Prostate gland (tissue), 2 donors: ENCODE measurements around the gene ZNF432. TPM values are rescaled to one million over a fixed set of nuclear protein-coding genes. Genes with fewer than 3 reads are reported as not detected.
"Not testable (repeated sequence)": the region's sequence is repeated elsewhere in the genome, so short reads cannot be mapped to it uniquely, and the experiment has no call there.

Experiments
- DNase-seq: peaks from one replicate; pipeline ENCODE4 v3.0.0-alpha.2; 2019; ENCODE audit warnings: low spot score
- H3K27ac ChIP-seq, 2 donors: fragments of 200-600 bp; sonication (generic); 2 replicates each; pipeline ENCODE4 v1.5.1; 2017 to 2019
- H3K27me3 ChIP-seq: fragments of 200-600 bp; sonication (generic); replicated peaks from 2 replicates; pipeline ENCODE4 v1.5.1; 2019; ENCODE audit not compliant: insufficient read depth
- H3K36me3 ChIP-seq, 2 donors: fragments of 200-600 bp; sonication (generic); 1 replicate in 1 of 2; 2 replicates in 1 of 2; pipeline versions ENCODE4 v1.5.1 to v1.8.1; 2017 to 2019
- H3K4me1 ChIP-seq: fragments of 200-600 bp; sonication (generic); replicated peaks from 2 replicates; pipeline ENCODE4 v1.5.1; 2019
- H3K4me3 ChIP-seq, 2 donors: fragments of 200-600 bp; sonication (generic); 2 replicates each; pipeline ENCODE4 v1.5.1; 2017 to 2019
- H3K9me3 ChIP-seq: fragments of 200-600 bp; sonication (generic); 2 replicates; pipeline ENCODE4 v1.5.1; 2017
- POLR2A ChIP-seq: fragments of 450-650 bp; IDR thresholded peaks from one replicate; pipeline ENCODE4 v1.6.1; 2016; ENCODE audit warnings: antibody characterized with exemption, mild to moderate bottlenecking
- POLR2AphosphoS5 ChIP-seq: sonication (generic); formaldehyde crosslinking; IDR thresholded peaks from one replicate; pipeline ENCODE4 v1.6.1; 2017; ENCODE audit warnings: antibody characterized with exemption
- WGBS: methylation state at CpG from one replicate; pipeline ENCODE4 v1.1.5; 2018; 5-methylcytosine and 5-hydroxymethylcytosine counted together
- intact Hi-C: fragments of 100-400 bp; cut with DNase I; formaldehyde crosslinking; loops from one replicate; pipeline ENCODE4 v1.14.2; 2022
- total RNA-seq, 2 donors: library from RNA; depleted of rRNA; stranded (reverse); fragments of >200 nt; gene quantifications; one replicate each; pipeline ENCODE4 v1.1.0, GENCODE V29; 2016
- TF ChIP-seq, protein P1 (sequence below), 4 experiments: fragments of 200-600 bp in 2 of 4; fragments of 450-650 bp in 2 of 4; sonication (generic) in 2 of 4; IDR thresholded peaks; 1 replicate in 3 of 4; 2 replicates in 1 of 4; pipeline ENCODE4 v1.5.1; 2016 to 2019; ENCODE audit warnings: antibody characterized with exemption in 4 of 4, mild to moderate bottlenecking in 2 of 4, moderate library complexity in 2 of 4

The ZNF432 gene
- total RNA-seq: 10 to 100 TPM in 1 of 2 donors, 1 to 10 TPM in 1; 9.3 to 38.6 TPM

DNA sequence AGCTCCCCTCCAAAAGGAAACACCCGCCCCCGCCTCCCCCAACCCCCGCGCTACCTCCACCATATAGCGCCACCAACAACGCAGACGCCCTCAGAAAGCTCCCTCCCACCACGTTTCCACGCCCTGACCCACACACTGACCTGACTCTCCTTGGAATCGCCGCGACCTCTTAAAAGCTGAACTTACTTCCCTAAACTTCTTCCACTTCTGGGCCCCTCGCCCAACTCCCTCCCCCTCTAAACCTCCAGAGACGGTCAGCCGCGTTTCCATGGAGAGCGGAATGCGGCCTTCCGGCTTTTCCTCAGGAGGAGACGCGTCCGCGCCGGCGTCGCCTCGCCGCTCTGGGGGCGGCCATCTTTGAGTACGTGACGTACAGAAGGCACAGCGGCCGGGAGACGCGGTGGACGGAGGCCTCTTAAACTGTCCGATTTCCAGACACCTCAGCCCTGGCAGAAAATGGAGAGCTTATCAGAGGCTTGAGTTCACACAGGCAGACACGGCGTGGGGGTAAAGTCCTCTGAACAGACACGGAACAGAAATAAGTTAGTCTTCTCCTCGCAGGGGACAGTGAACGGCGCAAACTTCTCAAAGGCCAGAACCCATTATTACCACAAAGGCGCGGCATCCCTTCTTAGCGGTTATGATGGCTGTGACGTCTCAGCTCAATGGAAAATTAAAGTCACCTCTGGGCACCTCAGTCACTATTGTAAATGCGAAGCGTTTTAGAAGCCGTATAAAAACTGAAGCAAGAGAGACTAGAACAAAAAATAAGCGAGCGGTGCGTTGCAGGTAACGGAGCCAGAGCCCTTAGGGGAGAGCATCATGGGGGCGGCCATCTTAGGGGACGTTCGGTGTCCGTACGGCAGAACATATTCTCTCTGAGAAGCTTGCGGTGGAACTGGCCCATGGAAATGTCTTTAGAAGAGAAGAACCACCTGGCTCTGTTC lies at the start of gene ZNF432:
Gene ZNF432, minus strand, starts transcription at position 284 of the 947 bp plus-strand sequence. CDS start 1,970 bp downstream, outside the sequence.
- no peaks in the 10 kb centered on the region for H3K9me3 ChIP-seq
- TF ChIP-seq POLR2A (no peak), POLR2AphosphoS5 (peak; percentile 89)
- TF ChIP-seq, protein P1, sequence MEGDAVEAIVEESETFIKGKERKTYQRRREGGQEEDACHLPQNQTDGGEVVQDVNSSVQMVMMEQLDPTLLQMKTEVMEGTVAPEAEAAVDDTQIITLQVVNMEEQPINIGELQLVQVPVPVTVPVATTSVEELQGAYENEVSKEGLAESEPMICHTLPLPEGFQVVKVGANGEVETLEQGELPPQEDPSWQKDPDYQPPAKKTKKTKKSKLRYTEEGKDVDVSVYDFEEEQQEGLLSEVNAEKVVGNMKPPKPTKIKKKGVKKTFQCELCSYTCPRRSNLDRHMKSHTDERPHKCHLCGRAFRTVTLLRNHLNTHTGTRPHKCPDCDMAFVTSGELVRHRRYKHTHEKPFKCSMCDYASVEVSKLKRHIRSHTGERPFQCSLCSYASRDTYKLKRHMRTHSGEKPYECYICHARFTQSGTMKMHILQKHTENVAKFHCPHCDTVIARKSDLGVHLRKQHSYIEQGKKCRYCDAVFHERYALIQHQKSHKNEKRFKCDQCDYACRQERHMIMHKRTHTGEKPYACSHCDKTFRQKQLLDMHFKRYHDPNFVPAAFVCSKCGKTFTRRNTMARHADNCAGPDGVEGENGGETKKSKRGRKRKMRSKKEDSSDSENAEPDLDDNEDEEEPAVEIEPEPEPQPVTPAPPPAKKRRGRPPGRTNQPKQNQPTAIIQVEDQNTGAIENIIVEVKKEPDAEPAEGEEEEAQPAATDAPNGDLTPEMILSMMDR (IDR thresholded peaks at IDR 0.05): no peak
- DNase-seq: peak; percentile 83

DNA sequence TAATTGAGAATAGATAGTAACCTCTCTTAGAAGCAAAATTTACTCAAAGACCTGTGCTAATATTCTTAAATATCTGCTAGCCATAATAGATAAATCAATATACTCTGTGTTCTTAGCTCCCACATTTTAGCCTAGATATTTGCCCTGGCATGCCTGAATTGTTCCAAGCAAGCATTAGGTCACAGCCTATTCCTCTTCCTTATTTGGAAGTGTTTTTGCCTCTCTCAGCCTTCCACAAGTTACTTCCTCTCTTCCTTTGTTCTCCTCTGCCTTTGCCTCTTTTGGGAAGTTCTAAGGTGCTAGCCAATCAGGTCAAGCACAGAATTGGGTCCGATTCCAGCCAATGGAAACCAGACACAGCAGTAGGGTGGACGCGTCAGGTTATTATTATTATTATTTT lies 47.8 kb upstream of the ZNF432 start:
- intact Hi-C loops: loop anchor here (5.0 kb wide), 1 partner anchor 41 kb away; the partner anchor contains the start of gene ZNF616
- H3K9me3 ChIP-seq, H3K4me3 ChIP-seq, DNase-seq, H3K4me1 ChIP-seq, H3K27me3 ChIP-seq, H3K36me3 ChIP-seq: not testable (repeated sequence)
- WGBS: 84% methylated on average over 3 of the region's 3 CpGs
- peak overlapping the region; percentile 66 to 72 for H3K27ac ChIP-seq

More for the DNA sequence above, at the start of gene ZNF432:
- 1% methylated on average over 60 of the region's 60 CpGs for WGBS
- Histone ChIP-seq H3K4me3 (peak within 1 kb of the TSS; percentile 57 to 61), H3K27ac (peak within 1 kb of the TSS; percentile 91 to 93), H3K27me3 (no peaks in the 10 kb centered on the region), H3K4me1 (no peaks in the 10 kb centered on the region), H3K36me3 (no peaks in the 10 kb centered on the region)
- intact Hi-C loops: loop anchor here (2.0 to 5.0 kb wide), 2 partner anchors 20 to 42 kb away; partner anchors contain the start of genes ZNF614 and ZNF615

DNA sequence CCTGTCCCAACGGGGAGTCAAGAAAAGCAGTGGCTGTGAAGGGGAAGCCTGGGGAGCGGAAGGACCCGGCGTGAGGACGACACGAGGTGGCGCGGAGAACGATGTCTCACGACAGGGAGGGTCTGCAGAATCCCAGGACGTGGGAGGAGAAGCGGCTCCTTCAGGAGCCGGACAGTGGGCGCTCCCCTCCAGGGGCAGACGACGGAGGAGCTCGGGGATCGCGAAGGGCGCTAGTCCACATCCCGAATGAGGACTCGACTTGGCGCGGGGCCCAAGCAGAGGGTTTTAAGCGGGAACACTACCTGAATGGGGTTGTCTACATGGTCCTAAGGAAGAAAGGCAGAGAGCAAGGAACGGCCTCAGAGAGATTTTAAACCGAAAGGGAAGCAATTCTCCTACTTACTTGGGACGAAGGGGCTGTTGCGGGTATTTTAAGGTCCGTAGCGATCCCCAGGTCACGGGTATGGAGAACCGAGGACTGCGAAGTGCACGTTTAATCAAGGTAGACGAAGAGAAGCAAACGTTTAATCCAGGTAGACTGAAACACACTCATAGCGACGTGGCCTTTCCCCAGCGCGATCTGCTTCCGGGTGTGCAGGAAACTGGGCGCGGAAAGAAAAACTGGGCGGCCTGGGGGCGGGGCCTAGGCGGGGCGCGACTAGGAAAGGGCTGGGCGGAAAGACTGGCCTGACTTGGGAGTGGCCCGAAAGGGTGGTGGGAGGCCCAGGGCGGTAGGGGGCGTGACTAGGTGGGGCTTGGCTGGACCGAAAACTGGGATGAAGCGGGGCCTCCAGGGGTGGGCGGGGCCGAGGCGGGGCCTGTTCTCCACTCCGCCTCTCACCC lies 46.8 kb upstream of the ZNF432 start, which contains the start of gene ZNF841:
Gene ZNF841, minus strand, starts transcription at position 594 of the 843 bp plus-strand sequence. CDS start 10,964 bp downstream, outside the sequence.
- Histone ChIP-seq H3K27ac (peak within 1 kb of the TSS; percentile 66 to 72), H3K36me3 (no peaks in the 10 kb centered on the region), H3K9me3 (no peaks in the 10 kb centered on the region), H3K4me3 (peak within 1 kb of the TSS; percentile 65 to 73), H3K27me3 (no peaks in the 10 kb centered on the region), H3K4me1 (no peaks in the 10 kb centered on the region)
- under 1% methylated on average over 54 of the region's 59 CpGs for WGBS
- peak; percentile 91 for TF ChIP-seq POLR2AphosphoS5
- TF ChIP-seq POLR2A: peak; percentile 59
- TF ChIP-seq, protein P1 (IDR thresholded peaks at IDR 0.05): no peak
- intact Hi-C loops: loop anchor here (5.0 kb wide), 1 partner anchor 42 kb away; the partner anchor contains the start of gene ZNF616
- DNase-seq: peak; percentile 90

GRCh38 chr19:52094526-52095130 lies 46.0 kb upstream of the ZNF432 start:
- no peaks in the 10 kb centered on the region for H3K27me3 ChIP-seq
- H3K27ac ChIP-seq: peak overlapping the region; percentile 66 to 72
- whole genome bisulfite sequencing: 5% methylated on average over 12 of the region's 12 CpGs
- peak overlapping the region; percentile 65 to 73 for H3K4me3 ChIP-seq
- intact Hi-C loops: loop anchor here (5.0 kb wide), 1 partner anchor 43 kb away; the partner anchor contains the start of gene ZNF616
- H3K36me3 ChIP-seq: no peaks in the 10 kb centered on the region
- TF ChIP-seq POLR2AphosphoS5 (no peak), POLR2A (no peak)
- TF ChIP-seq, protein P1 (IDR thresholded peaks at IDR 0.05): no peak
- no peaks in the 10 kb centered on the region for H3K9me3 ChIP-seq
- no peak for DNase-seq
- H3K4me1 ChIP-seq: no peaks in the 10 kb centered on the region
